HG03442 (cell line): Measurements from ENCODE around the gene ARHGAP23.

Experiments
- ATAC-seq: cut with Tn5 transposase; IDR thresholded peaks from one replicate; pipeline ENCODE4 v1.9.1; 2021; ENCODE audit warnings: mild to moderate bottlenecking, moderate library complexity; ENCODE audit not compliant: unreplicated experiment

ARHGAP23 gene

DNA sequence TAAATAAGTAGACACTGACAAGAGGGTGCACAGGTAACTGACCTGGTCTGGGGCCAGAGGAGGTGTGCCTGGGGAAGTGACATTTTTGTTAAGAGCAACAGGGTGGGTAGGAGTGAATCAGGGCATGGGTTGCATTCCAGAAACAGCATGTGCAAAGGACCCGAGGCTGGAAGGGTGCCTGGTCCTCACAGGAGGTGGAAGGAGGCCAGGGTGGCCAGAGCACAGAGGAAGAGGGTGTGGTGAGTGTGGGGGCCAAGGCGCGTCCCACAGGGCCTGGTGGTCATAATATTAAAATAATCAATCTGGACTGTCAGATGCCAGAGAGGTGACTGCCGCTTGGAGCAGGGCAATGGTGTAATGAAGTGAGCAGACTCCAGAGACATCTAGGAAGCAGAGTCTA lies 14.3 kb downstream of the ARHGAP23 start:
- ATAC-seq, result no peak

DNA sequence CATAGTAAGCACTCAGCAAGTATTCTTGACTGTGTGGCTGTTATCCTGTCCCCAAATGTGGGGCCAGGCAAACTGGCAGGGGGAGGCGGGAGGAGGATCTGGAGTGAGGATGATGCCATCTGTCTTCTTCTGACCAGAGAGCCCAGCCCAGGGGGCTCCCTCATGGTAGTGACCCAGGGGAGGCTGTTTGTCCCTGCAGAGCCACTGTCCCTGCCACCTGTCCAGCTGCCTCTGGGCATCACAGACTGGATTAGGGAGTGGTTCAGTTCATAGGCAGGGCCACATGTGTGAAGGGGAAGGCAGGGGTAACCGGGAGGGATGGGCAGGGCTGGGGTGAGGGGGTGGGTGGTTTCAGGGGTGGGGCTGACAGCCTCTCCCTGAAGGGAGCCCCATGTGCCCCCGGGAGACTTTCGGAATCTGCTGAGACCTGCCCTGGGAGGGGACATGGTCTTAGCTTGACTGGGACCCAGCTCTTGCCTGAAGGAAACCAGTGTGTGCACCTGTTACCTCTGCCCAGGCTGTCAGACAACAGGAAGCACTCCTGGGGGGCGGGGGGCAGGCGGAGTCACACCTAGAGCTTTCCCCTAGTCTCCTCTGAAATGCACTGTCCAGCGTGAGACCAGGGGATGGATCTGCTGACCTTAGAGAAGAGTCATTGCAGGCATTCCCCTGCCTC lies 15.2 kb downstream of the ARHGAP23 start:
- ATAC-seq, result no peak

DNA sequence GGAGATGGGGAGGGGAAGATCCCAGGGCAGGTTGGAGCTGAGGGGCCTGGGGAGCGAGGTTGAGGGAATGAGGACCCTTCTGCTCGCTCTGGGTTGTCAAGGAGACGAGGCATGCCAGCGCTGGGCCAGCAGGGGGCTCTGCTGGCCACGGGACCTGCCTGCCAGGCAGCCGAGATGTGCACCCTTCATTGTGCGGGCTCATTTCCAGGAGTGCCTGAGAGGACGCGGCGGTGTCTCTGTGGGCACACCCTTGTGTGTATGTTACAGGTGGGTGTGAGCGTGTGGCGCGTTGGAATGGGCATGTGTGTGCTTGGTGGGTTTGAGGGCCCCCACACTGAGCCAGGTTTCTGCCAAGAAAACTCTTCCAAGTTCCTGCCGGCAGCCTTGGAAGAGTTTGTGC lies 15.9 kb downstream of the ARHGAP23 start:
- no peak for ATAC-seq

DNA sequence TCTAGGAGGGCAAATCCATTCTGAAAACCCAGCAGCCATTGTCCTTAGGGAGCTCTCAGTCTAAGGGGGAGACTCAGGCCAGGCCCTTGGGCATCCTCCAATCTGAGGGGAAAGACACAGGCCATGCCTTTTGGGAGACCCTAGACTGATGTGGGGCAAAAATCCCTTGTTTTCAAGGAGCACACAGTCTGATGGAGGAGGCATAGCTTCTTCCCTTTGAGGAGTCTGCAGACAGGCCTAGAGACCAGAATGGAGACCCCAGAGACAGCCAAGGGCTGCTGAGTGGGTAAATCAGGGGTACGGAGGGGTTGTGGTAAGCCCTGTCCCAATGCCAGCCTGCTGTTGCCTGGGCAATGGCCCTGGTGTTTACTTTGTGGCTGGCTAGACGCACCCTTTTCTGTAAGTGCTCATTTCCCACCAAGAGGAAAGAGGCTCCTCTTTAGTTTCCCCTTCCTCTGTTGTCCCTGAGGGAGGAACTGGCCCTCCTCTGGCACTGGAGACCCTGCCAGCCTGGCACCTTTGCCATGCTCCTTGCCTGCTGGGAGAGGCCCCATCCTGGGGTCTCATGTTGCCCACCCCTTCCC lies 19.3 kb downstream of the ARHGAP23 start:
- ATAC-seq, result no peak

DNA sequence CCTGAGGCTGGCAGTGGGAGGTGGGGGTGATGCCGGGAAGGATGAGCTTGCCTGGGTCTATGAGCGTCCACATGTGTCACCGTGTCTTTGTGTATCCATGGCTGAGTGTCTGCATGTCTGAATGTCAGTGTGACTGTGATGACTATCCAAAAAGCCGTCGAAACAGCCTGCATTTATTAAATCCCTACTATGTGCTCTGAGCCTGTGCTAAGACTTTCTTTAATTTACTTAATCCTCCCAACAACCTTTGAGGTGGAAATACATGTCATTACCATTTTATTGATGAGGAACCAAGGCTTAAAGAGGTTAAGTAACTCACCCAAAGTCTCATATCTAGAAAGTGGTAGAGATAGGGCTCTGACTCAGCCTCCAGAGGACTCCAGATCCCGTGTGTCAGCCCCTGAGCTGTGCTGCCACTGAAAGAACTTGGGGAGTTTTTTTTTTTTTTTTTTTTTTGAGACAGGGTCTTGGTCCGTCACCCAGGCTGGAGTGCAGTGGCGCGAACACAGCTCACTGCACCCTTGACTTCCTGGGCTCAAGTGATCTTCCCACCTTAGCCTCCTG lies 20.0 kb downstream of the ARHGAP23 start:
- ATAC-seq, result no peak

DNA sequence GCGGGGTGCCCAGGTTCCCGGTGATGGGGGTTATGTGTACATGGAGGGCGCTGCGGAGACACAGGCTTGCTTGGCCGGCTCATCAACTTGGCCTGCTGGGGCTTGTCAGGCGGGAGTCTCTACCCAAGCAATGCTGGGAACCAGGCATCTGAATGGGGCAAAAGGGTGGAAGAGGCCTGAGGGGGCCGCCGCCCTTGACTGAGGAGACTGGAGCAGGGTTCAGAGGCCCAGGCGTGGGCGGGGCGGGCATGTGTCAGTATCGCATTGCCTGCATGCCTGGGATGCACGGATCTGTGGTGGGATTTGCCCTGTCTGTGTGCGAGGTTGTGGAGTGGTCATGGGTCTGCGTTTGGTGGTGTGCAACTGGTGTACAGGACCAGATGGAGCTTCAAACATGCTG lies 21.1 kb downstream of the ARHGAP23 start:
- ATAC-seq, result no peak

DNA sequence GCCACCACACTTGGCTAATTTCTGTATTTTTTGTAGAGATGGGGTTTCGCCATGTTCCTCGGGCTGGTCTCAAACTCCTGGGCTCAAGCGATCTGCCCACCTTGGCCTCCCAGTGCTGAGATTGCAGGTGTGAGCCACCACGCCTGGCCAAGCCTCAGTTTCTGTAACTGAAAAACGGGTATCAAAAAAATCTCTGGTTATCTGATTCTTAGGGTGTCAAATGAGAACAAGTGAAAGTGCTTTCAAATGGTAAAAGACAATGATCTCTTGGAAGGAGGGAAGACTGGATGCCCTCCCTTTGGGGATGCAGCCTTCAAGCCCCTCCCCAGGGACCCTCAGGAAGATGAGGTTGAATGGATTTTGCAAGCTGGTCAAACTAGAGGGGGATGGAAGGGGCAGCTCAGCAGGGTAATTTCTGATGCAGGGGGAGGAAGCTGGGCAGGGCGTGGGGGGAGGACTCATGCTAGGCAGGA lies 22.3 kb downstream of the ARHGAP23 start:
- no peak for ATAC-seq

DNA sequence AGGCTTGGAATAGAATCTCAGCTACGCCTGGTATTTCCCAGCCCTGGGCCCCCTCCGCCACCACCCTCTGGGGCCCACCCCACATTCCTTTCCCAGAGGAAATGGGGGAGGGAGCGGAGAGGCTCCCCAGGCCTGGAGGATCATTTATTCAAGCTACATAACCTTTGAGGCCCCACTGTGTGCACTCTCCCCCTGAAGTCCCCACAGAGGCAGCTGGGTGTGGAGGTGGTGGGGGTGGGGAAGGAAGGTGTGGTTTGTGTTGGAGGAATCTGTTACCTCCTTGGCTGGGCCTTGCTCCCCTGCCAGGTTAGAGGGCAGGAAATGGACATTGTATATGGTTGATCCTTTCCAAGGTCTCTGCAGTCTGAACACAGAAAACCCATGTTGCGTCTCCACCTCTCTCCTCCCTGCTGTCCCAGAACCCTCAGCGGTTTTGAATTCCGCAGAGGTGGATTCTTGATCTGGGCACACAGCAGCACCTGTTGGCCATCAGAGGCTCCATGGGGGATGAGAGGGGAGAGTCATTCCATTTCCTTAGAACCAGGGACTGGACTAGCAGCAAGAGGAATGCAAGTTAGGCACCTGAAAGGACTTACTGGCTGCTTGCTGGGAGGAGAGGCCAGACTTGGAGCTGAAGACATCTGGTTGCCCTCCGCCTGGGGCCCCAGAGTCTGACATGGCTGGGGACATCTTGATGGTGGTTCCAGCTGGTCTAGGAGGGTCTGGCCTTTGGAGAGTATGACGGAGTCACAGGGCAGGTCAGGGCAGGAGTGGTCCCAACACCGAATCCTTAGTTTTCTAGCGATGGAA lies 23.0 kb downstream of the ARHGAP23 start:
- ATAC-seq, result no peak

DNA sequence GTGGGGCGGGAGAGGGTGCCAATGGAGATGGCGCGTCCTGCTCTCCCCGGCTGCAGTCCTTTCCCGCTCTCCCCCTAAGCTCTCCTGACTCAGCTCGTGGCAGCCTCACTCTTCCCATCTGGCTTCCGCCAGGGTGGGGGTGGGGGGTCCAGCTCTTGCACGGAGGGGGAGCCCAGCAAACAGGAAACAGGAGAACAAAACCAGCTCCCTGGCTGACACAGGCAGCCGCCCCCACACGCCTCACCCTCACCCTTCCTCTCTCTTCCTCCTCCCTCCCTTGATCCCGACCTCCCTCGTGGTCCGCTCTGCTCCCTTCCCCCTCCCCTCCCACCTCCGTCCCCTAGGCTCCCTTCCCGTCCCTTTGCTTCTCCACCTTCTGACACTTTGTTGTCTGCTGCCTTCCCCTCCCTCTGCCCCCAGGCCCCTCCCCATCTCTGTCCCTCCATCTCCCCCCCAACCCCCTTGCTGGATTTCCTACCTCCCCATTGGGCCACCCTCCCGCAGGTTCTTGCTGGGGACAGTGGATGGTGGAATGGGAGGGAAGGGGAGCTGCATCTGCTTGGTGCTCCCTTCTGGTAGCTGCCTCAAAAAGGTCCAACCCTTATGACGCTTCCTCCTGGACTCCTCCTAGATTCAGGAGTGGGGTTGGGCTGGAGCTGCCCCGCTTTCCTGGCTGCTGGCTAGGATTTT lies 23.7 kb downstream of the ARHGAP23 start:
- no peak for ATAC-seq

DNA sequence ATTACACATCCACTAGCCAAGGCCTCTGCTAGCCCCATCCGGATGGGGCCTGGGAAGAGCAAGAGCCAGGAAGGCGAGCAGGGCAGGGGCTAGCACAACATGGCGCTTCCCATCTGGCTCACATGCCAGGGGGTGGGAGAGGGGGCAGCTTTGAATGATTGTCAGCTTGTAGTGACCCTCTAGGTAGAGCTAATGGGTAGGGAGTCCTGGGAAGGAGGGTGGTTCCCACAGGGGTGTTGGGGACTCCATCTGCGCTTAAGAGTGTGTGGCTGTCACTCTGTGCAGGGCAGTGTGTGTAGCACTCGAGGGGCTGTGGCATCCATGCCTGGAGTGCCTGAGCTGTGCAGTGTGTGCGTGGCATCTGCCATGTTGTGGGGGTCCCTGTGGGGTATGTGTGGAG lies 24.5 kb downstream of the ARHGAP23 start:
- ATAC-seq, result no peak

DNA sequence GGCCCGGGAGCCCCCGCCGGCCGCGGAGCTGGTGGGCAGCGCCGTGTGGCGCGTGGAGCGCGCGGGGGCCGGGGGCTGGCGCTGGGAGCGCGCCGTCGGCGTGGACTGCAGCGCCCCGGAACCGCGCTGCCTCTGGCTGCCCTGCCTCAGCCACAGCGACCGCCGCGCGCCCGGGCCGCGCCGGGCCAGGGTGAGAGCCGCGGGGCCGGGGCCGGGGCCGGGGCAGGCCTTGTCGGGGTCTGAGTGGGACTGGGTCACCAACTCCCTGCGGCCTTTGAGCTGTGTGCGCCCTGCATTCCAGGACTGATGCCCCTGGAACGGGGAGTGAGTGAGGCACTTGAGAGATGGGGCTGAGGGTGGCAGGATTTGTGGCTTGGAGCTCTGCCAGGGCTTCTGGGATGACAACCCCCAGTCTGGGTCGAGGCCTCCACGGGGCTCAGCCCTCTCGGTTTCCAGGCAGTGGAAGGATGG lies 25.7 kb downstream of the ARHGAP23 start:
- no peak for ATAC-seq

DNA sequence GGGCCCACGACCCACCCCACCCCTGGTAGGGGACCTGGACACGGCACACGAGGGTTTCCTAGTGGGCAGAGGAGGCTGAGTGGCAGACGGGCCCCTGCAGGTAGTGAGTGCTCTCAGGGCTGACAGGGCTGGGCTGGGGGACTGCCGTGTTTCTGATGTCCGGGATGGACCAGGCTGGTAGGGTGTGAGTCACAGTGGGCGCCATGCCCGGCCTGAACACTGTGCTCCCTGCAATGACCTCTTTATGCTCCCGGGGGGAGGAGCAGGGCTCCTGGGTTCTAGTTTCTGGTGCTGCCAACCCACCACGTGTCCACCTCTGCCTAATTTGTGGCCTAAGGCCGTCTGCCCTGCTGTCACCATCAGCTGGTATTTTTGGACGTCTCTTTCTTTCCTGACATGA lies 26.3 kb downstream of the ARHGAP23 start:
- no peak for ATAC-seq

DNA sequence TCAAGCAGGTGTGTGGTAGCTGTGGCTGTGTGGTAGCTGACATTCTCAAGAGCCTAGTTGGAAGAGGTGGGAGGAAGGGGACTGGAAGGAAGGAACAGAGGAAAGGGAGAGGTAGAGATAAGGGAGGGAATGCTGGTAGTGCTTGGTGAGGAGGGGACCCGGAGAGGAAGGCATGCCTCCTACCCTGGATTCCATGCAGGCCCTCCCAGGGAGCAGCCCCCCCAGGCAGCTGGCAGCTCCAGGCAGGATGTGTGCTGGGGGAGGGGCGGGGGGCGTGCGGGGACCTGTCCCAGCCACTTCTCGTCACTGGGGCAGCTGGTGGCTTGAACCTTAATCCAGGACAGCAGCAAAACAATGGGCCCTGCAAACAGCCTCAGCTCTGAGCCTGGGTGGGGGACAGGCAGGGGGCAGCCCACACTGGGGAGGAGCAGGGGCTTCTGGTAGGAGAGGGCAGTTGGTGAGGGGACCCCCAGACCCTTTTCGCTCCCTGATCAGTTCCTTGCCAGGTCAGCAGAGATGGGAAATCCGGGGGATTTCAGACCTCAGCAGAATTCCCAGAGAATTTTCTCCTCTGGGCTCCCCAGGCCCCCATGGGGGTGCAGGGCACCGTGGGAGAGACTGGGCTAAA lies 27.1 kb downstream of the ARHGAP23 start:
- no peak for ATAC-seq

DNA sequence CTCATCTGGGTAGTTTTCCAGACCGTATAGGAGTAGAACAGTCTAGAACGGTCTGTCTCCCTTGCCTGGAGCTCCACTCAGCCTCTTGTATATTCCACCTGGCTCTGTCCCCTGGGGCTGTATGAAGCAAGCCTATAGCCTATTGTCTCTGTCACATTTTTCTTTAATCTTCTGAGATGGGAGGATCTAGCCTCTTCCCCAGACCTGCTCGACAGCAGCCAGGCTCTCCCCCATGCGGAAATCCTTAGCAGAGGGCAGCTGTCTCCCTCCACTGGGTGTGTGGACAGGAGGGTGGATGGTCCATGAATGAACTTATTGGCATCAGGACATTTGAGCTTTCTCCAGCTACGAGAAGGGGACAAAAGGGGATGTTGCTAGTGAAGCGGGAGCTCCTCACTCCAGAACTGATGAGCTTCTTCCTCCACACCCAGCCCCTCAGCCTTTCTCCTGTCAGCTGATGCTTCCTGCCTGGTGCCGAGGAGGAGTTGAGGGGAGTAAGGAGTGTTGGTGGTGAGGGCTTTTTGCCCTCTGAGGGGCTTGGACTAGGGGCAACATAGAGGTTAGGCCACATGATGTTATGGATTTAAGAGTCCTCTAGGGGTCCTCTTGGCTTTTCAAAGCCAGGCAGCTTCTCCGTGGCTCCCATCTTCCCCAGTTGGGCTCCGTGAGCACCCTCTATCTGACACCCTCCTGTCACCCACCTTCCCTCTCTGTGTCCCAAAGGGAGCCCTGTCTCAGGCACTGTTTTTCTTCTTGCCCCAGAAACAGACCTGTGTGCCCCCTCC lies 28.0 kb downstream of the ARHGAP23 start:
- ATAC-seq, result no peak

DNA sequence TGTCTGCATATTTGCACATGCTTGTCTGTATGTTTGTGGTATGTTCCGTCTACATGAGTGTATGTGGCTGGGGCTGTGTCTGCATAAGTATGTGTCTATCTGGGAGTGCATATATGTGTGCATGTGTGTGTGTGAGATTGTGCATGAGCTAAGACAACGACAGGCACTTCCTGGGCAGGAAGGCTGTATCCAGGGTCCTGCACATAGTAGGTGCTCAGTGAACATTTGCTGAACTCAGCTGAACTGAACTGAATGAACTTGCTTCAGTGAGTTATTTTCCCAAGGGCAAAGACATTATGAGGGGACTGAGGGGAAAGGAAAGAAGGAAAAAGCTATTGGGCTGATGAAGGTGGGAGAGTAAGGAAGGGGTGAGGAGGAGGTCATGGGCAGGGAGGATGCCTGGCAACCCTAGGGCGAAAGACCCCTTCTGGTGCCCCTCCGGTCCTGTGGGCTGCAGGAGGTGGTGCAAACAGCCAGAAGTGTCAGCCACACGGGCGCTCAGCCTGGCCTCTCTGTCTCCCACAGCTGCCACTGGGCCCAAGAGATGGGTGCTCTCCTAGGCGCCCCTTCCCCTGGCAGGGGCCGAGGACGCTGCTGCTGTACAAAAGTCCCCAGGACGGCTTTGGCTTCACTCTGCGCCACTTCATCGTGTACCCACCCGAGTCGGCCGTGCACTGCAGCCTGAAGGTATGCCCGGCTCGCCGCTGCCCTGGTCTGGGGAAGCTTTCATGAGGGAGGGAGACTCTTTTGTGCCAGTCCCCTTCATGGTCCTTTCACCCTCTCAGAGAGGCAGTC lies 29.5 kb downstream of the ARHGAP23 start:
- ATAC-seq, result no peak

DNA sequence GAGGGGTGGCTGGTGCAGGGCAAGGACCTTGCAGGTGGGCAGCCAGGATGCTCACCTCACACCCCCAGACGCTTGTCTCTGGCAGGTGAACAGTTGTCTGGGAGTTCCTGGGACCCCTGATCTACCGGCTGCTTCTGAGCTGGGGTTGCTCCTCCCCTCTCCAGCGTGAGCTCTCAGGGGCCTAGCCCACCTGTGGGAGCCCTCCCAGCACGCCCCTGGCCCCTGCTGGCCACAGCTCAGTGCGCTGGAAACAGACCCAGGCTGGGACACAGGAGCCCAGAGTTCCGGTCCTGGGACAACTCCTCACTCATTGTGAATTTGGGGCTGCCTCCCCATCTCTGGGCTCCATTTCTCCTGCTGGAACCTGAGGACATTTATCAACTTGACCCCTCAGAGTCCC lies 30.3 kb downstream of the ARHGAP23 start:
- ATAC-seq, result no peak

DNA sequence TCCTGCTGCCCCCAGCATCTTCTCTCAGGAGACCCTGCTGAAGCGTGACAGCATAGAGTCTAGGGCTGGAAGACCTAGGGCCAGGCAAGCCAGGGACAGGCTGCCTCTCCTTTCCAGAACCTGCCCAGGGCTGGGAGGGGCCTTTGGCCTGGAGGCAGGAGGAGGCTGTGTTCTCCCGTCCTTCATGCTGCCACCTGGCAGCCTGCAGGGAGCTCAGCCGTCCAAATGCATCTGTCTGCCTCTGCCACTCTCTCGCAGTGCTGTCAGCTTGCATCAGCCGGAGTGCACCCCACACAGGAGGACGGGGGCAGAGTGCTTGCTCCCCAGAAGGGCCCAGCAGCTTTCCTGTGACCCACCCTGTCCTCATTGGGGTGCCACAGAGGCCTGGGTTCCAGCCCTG lies 31.3 kb downstream of the ARHGAP23 start:
- ATAC-seq, result no peak

DNA sequence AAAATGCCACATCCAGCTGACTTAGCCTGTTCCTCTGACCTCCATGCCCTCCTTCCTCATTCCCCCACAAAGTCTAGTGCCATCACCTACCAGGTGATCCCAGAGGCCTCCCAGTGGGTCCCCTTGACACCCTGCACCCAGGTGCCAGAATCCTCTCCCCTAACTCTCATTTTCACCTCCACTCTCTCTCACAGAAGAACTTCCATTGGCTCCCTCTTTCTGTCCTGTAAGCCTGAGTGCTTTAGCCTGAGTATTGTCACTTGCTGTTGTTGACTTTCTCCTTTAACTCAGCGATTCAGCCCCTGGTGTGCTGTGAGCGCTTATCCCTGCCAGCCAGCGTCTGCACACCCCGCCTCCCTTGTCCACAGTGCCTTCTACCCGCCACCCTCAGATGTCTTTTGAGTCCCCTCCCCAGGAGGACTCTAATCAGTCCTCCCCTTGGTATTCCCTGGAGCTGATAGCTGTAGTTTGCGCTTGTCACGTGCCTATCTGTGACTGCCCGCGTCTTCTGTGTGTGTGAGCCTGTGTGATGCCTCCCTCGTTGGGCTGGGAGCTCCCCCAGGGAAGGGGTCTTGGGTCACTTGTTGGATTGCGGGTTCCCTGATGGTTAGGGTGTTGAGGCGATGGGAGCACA lies 31.9 kb downstream of the ARHGAP23 start:
- ATAC-seq, result no peak
